GM18870 (cell line): ENCODE results near the gene FARS2.

ENCODE experiments used
- ATAC-seq: cut with Tn5 transposase; IDR thresholded peaks from one replicate; pipeline ENCODE4 v1.9.1; 2021; ENCODE audit warnings: moderate library complexity; ENCODE audit not compliant: unreplicated experiment

FARS2 gene

GRCh38 chr6:5260661-5261544, at the start of gene FARS2, which contains the start of gene LYRM4:
Gene FARS2 (plus strand): TSS chr6:5261513.
Gene LYRM4 (minus strand): TSS chr6:5260950. CDS start chr6:5260733, 217 bp downstream.
- ATAC-seq, result peak; percentile 67

- ATAC-seq, result no peak
Observed at GRCh38 chr6:5213836-5214235, 47.5 kb upstream of the FARS2 start.

DNA sequence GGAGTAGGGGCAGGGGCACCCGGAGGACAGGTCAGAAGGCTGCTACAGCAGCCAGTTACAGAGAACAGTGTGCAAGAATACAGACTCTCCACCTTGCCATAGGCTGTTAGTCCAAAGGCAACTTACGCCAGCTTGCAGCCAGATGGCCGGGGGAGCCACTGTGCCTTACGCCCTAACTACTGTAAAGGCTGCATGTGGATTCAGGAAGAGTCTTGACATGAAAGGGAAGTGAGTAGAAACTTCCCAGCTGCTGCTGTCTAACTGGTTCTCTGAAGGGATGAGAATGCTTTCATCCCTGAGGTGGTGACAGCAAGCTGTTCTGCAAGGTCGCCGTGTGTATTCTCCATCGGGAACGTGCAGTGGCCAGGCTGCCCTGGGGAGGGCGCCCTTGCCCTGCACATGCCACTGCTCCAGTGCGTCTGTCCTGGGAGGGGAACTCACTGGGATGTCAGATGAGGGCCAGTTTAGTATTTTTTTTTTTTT, 46.7 kb upstream of the FARS2 start:
- no peak for ATAC-seq

DNA sequence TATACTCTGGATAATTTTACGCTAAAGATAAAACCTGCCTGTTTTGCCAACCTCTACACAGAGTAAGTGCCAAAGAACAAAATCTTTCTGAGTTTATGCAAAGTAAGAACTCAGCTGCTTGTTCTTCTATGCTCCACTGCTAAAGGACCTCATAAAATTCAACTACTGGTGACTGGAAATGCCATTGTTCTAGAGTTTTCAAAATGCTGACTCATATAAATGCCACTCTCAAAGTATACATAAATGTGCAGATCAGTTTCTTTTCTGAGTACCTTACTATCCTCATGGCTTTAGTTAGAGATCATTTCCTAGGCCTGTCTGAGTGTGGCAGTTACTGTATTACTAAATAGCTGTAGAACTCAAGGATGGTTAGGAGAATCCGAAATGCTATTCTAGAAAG, 46.2 kb upstream of the FARS2 start:
- no peak for ATAC-seq

GRCh38 chr6:5215799-5216198, 45.5 kb upstream of the FARS2 start:
- ATAC-seq, result no peak

DNA sequence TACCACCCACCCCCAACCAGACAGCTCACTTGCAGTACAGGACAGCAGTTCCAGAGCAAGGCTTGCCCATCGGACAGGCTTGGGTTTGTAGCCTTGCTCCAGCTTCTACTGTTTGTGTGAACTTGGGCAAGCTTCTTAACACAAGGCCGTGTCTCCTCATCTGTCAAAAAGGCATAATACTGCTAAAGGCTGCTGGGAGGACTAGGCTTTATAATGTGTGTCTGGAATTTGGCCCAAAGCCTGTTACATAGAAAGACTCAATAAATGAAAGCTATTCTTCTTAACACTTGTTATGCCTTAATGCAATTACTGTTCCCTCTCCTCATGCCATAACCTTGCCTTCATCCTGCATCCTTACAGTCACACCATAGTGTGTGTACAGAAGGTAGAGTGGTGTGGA, 44.0 kb upstream of the FARS2 start:
- ATAC-seq, result no peak

DNA sequence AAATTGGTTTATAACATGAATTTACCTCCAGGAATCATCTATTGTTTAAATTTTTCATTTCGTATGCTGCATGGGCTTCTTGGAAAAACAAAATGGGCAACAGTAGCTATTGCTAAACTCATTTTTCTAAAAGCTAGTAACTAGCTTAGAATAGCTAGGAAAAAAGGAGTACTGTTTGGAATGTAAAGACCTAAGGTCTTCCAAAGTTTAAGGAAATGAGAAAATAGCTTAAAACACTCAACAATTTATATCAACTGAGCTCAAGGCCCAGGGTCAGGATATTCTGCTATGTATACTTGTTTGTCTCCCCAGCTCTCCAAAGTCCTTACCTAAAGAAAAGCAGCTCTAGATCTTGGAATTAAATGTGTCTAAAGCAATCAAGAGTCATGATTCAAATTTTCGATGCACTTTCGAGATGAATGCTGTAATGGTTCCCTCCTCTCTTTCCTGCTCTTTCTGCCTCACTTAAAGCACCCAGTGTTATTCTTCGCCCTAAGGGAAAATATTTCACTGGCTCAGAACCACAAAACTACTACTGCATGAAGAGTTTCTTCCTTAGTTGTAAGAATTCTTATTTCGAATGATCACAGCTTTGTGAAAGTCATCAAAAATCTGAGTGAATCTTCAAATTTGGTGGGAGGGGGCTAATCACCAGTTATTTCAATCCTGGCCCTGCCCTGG, 42.2 kb upstream of the FARS2 start:
- ATAC-seq, result no peak

DNA sequence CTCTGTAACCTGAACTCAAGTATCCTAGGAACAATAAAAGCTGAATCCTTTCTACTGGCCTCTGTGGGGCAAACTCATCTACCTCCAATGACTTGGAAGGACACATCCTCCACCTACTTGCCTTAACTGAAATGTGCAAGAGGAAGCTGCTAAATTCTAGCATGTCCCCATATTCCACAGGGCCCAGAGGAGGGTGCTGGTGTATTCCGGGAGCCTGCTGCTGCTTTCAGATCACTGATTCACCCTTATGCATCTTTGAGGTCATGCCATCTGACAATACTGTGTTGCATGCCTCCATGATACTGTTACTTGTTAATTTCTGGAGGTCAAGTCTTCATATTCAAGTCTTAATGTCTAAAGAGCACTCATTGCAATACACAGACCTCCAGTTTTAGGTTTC, 40.9 kb upstream of the FARS2 start:
- no peak for ATAC-seq

DNA sequence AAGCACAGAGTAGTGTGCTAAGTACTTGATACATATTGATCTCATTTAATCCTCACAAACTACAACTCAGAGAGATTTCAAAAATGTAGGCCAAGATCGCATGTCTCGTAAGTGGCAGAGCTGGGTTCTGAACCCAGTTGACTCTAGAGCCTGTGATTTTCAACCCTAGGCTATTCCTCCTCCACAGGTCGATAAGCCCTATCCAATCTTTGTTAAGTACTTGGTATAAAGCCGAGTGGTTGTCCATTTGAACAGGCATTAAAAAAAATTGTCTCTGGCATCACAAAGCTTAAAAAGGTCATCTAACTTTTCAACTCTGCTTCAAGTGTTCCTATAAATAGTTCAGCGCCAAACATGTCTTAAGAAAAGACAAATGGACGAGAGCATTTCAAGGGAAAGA, 38.0 kb upstream of the FARS2 start:
- ATAC-seq, result no peak

DNA sequence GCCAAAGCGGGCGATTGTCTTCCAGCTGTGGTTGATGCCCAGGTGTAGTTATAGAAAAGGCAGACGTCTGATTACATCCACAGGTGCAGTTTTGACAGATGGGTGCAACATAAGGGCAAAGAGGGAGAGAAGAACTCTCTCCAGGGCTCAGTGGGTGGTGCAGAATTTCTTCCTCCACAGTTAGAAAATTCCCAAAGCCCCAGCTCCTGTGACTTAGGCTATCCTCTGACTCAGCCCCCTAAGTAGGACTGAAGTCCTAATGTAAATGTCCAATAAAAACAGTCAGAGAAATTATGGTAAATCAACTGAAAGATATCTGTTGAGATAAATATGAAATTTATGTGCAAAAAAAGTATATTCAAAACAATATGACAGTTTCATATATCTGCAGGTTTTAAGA, 32.0 kb upstream of the FARS2 start:
- no peak for ATAC-seq

DNA sequence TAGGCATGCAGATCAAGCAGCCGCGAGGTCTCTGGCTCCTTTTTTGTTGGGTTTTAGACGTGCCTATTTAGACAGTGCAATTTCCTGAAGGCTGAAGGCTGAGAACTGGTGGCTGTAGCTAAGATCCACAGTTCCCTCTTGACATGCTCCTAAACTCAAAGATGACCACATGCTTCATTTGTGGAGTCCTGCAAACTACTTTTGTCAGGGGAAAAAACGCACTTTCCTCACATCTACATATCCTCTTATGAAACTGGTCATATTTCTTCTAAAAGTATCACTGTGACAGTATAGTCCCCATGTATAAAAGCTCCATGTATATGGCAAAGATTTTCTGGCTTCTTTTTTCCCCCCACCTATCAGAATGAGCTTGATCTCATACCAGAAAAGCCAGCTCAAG, 31.2 kb upstream of the FARS2 start:
- no peak for ATAC-seq

- ATAC-seq, result no peak
Observed at GRCh38 chr6:5231289-5231688, 30.0 kb upstream of the FARS2 start.

- no peak for ATAC-seq
Observed at GRCh38 chr6:5234874-5235273, 26.4 kb upstream of the FARS2 start.

- no peak for ATAC-seq
Observed at GRCh38 chr6:5235830-5236229, 25.5 kb upstream of the FARS2 start.

GRCh38 chr6:5237805-5238204, 23.5 kb upstream of the FARS2 start:
- no peak for ATAC-seq

DNA sequence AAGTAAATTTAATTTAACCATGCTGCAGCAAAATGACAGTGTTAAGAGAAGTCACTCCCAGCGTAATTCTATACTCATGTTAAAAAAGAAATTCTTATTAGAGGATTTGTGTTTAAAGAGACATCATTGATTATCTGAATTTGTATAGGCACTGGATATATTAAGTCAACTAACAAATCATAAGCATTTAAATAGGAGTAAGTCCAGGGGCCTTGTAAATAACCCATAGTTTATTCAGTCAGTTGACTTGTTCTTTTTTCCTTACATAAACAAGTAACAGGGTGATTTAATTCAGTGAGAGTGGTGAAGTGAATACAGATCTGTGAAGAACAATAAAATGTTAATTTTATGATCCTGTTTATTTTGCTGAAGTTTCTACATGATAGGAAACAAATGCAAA, 23.0 kb upstream of the FARS2 start:
- no peak for ATAC-seq

GRCh38 chr6:5241252-5241651, 20.1 kb upstream of the FARS2 start:
- no peak for ATAC-seq

- ATAC-seq, result no peak
Observed at GRCh38 chr6:5243069-5243468, 18.2 kb upstream of the FARS2 start.

GRCh38 chr6:5246141-5247097, 14.9 kb upstream of the FARS2 start:
- ATAC-seq, result no peak

DNA sequence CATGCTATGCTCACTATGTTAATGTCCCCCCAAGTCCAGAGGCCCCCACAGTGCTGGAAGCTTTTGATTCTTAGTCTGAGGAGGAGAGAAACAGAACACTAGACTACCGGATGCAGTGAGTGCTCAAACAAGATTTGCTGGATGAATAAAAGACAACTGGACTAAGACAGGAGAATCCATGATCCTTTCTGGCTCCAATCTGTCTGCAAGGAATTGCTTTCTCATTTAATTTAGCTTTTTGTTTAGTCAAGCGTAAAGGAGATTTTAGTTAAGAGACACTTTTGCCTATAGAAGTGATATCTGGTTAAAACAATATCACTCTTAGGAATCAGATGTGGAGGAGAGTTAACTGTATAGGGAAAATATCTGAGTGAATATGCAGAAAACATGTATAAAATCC, 14.1 kb upstream of the FARS2 start:
- no peak for ATAC-seq
